BLaER1 treated with 17β-estradiol and CSF1 and Interleukin-3, amounts not matched to agents 10 nM and 100 nM (cell line): ENCODE measurements around the gene DACH1.

Experiments used
- H3K27ac ChIP-seq, 11 experiments: shearing (Covaris generic); formaldehyde crosslinking; 2 replicates each; pipeline ENCODE4 v1.8.1; 2022
- H3K27me3 ChIP-seq, 11 experiments: shearing (Covaris generic); formaldehyde crosslinking; 2 replicates each; pipeline ENCODE4 v1.8.1; 2022
- H3K36me3 ChIP-seq, 11 experiments: shearing (Covaris generic); formaldehyde crosslinking; 2 replicates each; pipeline ENCODE4 v1.8.1; 2022
- H3K4me1 ChIP-seq, 10 experiments: shearing (Covaris generic); formaldehyde crosslinking; 2 replicates each; pipeline ENCODE4 v1.8.1; 2022
- H3K4me2 ChIP-seq, 11 experiments: shearing (Covaris generic); formaldehyde crosslinking; 2 replicates each; pipeline ENCODE4 v1.8.1; 2022
- H3K4me3 ChIP-seq, 10 experiments: shearing (Covaris generic); formaldehyde crosslinking; 2 replicates each; pipeline ENCODE4 v1.8.1; 2022
- H3K9ac ChIP-seq, 11 experiments: shearing (Covaris generic); formaldehyde crosslinking; 2 replicates each; pipeline ENCODE4 v1.8.1; 2022
- H3K9me3 ChIP-seq, 11 experiments: shearing (Covaris generic); formaldehyde crosslinking; replicated peaks in 1 of 11; 2 replicates each; pipeline ENCODE4 v1.8.1; 2022
- H4K20me1 ChIP-seq, 11 experiments: shearing (Covaris generic); formaldehyde crosslinking; 2 replicates each; pipeline ENCODE4 v1.8.1; 2022
- Cebpa-rat ChIP-seq, 11 experiments: shearing (Covaris generic); IDR thresholded peaks; 2 replicates each; pipeline ENCODE4 v1.8.1; 2022

The DACH1 gene

GRCh38 chr13:71469626-71470025 lies 397.4 kb downstream of the DACH1 start:
- Histone ChIP-seq H3K27me3 (no peaks in the 10 kb centered on the region), H3K36me3 (no peaks in the 10 kb centered on the region), H3K27ac (no peak overlapping the region), H4K20me1 (no peaks in the 10 kb centered on the region), H3K4me3 (no peak overlapping the region), H3K9ac (no peak overlapping the region), H3K4me1 (no peaks in the 10 kb centered on the region), H3K9me3 (no peaks in the 10 kb centered on the region), H3K4me2 (no peak overlapping the region)
- TF ChIP-seq Cebpa-rat (IDR thresholded peaks at IDR 0.05), result no peak

- Histone ChIP-seq H3K9me3 (no peaks in the 10 kb centered on the region), H3K4me1 (peaks cover 0 to 6% (median 0%) of the 10 kb centered on the region in 10 experiments; a peak in 2 of 20 replicates), H3K4me2 (no peak overlapping the region), H3K9ac (no peak overlapping the region), H4K20me1 (no peaks in the 10 kb centered on the region), H3K27me3 (no peaks in the 10 kb centered on the region), H3K27ac (no peak overlapping the region), H3K4me3 (no peak overlapping the region), H3K36me3 (no peaks in the 10 kb centered on the region)
- TF ChIP-seq Cebpa-rat (IDR thresholded peaks at IDR 0.05), result no peak
These were observed 402.3 kb downstream of the DACH1 start for GRCh38 chr13:71464686-71465085.

- H3K9me3 ChIP-seq, result no peaks in the 10 kb centered on the region
- no peaks in the 10 kb centered on the region for H3K36me3 ChIP-seq
- H3K4me3 ChIP-seq, result no peak overlapping the region
- H3K9ac ChIP-seq, result no peak overlapping the region
- H3K27ac ChIP-seq, result no peak overlapping the region
- no peak overlapping the region for H3K4me2 ChIP-seq
- peaks cover 0 to 6% (median 0%) of the 10 kb centered on the region in 10 experiments; a peak in 2 of 20 replicates for H3K4me1 ChIP-seq
- no peak for TF ChIP-seq Cebpa-rat (IDR thresholded peaks at IDR 0.05)
- no peaks in the 10 kb centered on the region for H3K27me3 ChIP-seq
- H4K20me1 ChIP-seq, result no peaks in the 10 kb centered on the region
These were observed 405.1 kb downstream of the DACH1 start for GRCh38 chr13:71461892-71462291.

GRCh38 chr13:71460211-71460610 lies 406.8 kb downstream of the DACH1 start:
- H3K4me3 ChIP-seq, result no peak overlapping the region
- H3K4me2 ChIP-seq, result peak overlapping the region in 1 of 11 experiments; percentile 17; a peak in 2 of 22 replicates
- no peak overlapping the region for H3K27ac ChIP-seq
- H4K20me1 ChIP-seq, result no peaks in the 10 kb centered on the region
- H3K9me3 ChIP-seq, result no peaks in the 10 kb centered on the region
- peaks cover 0 to 6% (median 0%) of the 10 kb centered on the region in 10 experiments; a peak in 3 of 20 replicates for H3K4me1 ChIP-seq
- H3K27me3 ChIP-seq, result no peaks in the 10 kb centered on the region
- H3K9ac ChIP-seq, result no peak overlapping the region
- no peak for TF ChIP-seq Cebpa-rat (IDR thresholded peaks at IDR 0.05)
- H3K36me3 ChIP-seq, result no peaks in the 10 kb centered on the region

GRCh38 chr13:71459708-71460107 lies 407.3 kb downstream of the DACH1 start:
- Histone ChIP-seq H3K4me3 (no peak overlapping the region), H3K27me3 (no peaks in the 10 kb centered on the region), H3K27ac (no peak overlapping the region), H3K9ac (no peak overlapping the region), H4K20me1 (no peaks in the 10 kb centered on the region), H3K9me3 (no peaks in the 10 kb centered on the region), H3K4me2 (no peak overlapping the region), H3K4me1 (peaks cover 0 to 6% (median 0%) of the 10 kb centered on the region in 10 experiments; a peak in 3 of 20 replicates), H3K36me3 (no peaks in the 10 kb centered on the region)
- no peak for TF ChIP-seq Cebpa-rat (IDR thresholded peaks at IDR 0.05)

GRCh38 chr13:71457645-71458044 lies 409.4 kb downstream of the DACH1 start:
- Histone ChIP-seq H3K27me3 (no peaks in the 10 kb centered on the region), H3K9me3 (no peaks in the 10 kb centered on the region), H3K4me2 (no peak overlapping the region), H3K4me3 (no peak overlapping the region), H3K4me1 (peaks cover 0 to 6% (median 0%) of the 10 kb centered on the region in 10 experiments; a peak in 3 of 20 replicates), H3K27ac (no peak overlapping the region), H4K20me1 (no peaks in the 10 kb centered on the region), H3K36me3 (no peaks in the 10 kb centered on the region), H3K9ac (no peak overlapping the region)
- TF ChIP-seq Cebpa-rat (IDR thresholded peaks at IDR 0.05), result no peak

GRCh38 chr13:71456136-71456535 lies 410.9 kb downstream of the DACH1 start:
- Histone ChIP-seq H3K36me3 (no peaks in the 10 kb centered on the region), H3K27ac (no peak overlapping the region), H3K9me3 (no peaks in the 10 kb centered on the region), H3K4me3 (no peak overlapping the region), H3K9ac (no peak overlapping the region), H3K27me3 (no peaks in the 10 kb centered on the region), H4K20me1 (no peaks in the 10 kb centered on the region), H3K4me1 (peaks cover 0 to 6% (median 0%) of the 10 kb centered on the region in 10 experiments; a peak in 3 of 20 replicates), H3K4me2 (no peak overlapping the region)
- no peak for TF ChIP-seq Cebpa-rat (IDR thresholded peaks at IDR 0.05)

- Histone ChIP-seq H3K27ac (no peak overlapping the region), H3K4me2 (no peak overlapping the region), H4K20me1 (no peaks in the 10 kb centered on the region), H3K27me3 (no peaks in the 10 kb centered on the region), H3K4me1 (no peaks in the 10 kb centered on the region; a peak in 1 of 20 replicates), H3K4me3 (no peak overlapping the region), H3K9ac (no peak overlapping the region), H3K9me3 (no peaks in the 10 kb centered on the region), H3K36me3 (no peaks in the 10 kb centered on the region)
- no peak for TF ChIP-seq Cebpa-rat (IDR thresholded peaks at IDR 0.05)
These were observed 412.5 kb downstream of the DACH1 start for GRCh38 chr13:71454509-71454908.

GRCh38 chr13:71448080-71448630 lies 418.8 kb downstream of the DACH1 start:
- H3K27me3 ChIP-seq, result no peaks in the 10 kb centered on the region
- no peak overlapping the region for H3K4me2 ChIP-seq
- no peaks in the 10 kb centered on the region for H3K36me3 ChIP-seq
- no peak overlapping the region for H3K9ac ChIP-seq
- no peaks in the 10 kb centered on the region for H3K9me3 ChIP-seq
- H4K20me1 ChIP-seq, result no peaks in the 10 kb centered on the region
- no peak overlapping the region for H3K27ac ChIP-seq
- no peak for TF ChIP-seq Cebpa-rat (IDR thresholded peaks at IDR 0.05)
- H3K4me1 ChIP-seq, result no peaks in the 10 kb centered on the region
- H3K4me3 ChIP-seq, result no peak overlapping the region

- Histone ChIP-seq H3K9me3 (no peaks in the 10 kb centered on the region), H3K36me3 (no peaks in the 10 kb centered on the region), H3K9ac (no peak overlapping the region), H3K4me1 (no peaks in the 10 kb centered on the region), H3K27me3 (no peaks in the 10 kb centered on the region), H3K4me3 (no peak overlapping the region), H3K4me2 (no peak overlapping the region), H4K20me1 (no peaks in the 10 kb centered on the region), H3K27ac (no peak overlapping the region)
- TF ChIP-seq Cebpa-rat (IDR thresholded peaks at IDR 0.05), result no peak
These were observed 429.3 kb downstream of the DACH1 start for GRCh38 chr13:71437704-71438103.
